HEK293T (cell line): ENCODE results near the gene SLC6A7.

ENCODE experiments used
- BHLHE40 ChIP-seq: fragments of 450-650 bp; IDR thresholded peaks from 2 replicates; pipeline ENCODE4 v1.6.1; 2016; ENCODE audit warnings: mild to moderate bottlenecking, moderate library complexity, borderline replicate concordance
- ELF4 ChIP-seq: fragments of 450-650 bp; IDR thresholded peaks from 2 replicates; pipeline ENCODE4 v1.6.1; 2017; ENCODE audit warnings: antibody characterized with exemption
- FOXM1 ChIP-seq: fragments of 450-650 bp; IDR thresholded peaks from 2 replicates; pipeline ENCODE4 v1.6.1; 2017; ENCODE audit warnings: mild to moderate bottlenecking, borderline replicate concordance
- LEF1 ChIP-seq: fragments of 450-650 bp; IDR thresholded peaks from 2 replicates; pipeline ENCODE4 v1.6.1; 2017; ENCODE audit warnings: mild to moderate bottlenecking, borderline replicate concordance
- NFRKB ChIP-seq: fragments of 450-650 bp; IDR thresholded peaks from 2 replicates; pipeline ENCODE4 v1.6.1; 2016; ENCODE audit warnings: mild to moderate bottlenecking, moderate library complexity
- SP1 ChIP-seq: fragments of 450-650 bp; IDR thresholded peaks from 2 replicates; pipeline ENCODE4 v1.6.1; 2017
- SUZ12 ChIP-seq: fragments of 450-650 bp; IDR thresholded peaks from 2 replicates; pipeline ENCODE4 v1.6.1; 2016; ENCODE audit warnings: mild to moderate bottlenecking
- ZNF384 ChIP-seq: fragments of 450-650 bp; IDR thresholded peaks from 2 replicates; pipeline ENCODE4 v1.6.1; 2016

- no peak for TF ChIP-seq FOXM1
- TF ChIP-seq SUZ12: no peak
- TF ChIP-seq LEF1: no peak
- no peak for TF ChIP-seq SP1
- no peak for TF ChIP-seq NFRKB
- no peak for TF ChIP-seq ZNF384
- no peak for TF ChIP-seq ELF4
- no peak for TF ChIP-seq BHLHE40
Measured at GRCh38 chr5:150215979-150216944, 26.4 kb downstream of the SLC6A7 start.
